ENCODE measurements around the gene AGER. TPM values are rescaled to one million over a fixed set of nuclear protein-coding genes. Genes with fewer than 3 reads are reported as not detected.

AGER gene
- total RNA-seq, 1 donor from 2014 or later = 9.9 TPM

GRCh38 chr6:32220021-32220420, 36.0 kb upstream of the AGER start:
- Histone ChIP-seq H3K4me2 (ENCODE audit: low read length) (no peak overlapping the region), H3K4me1 (ENCODE audit: insufficient read depth, low read length) (no peaks in the 10 kb centered on the region), H3K9me3 (ENCODE audit: insufficient read depth, low read depth, low read length) (no peaks in the 10 kb centered on the region), H4K20me1 (ENCODE audit: insufficient read depth, low read length) (no peaks in the 10 kb centered on the region), H3K4me3 (ENCODE audit: insufficient read depth, low read depth, low read length) (no peak overlapping the region), H3K27ac (ENCODE audit: low read depth, low read length) (no peak overlapping the region), H3K79me2 (ENCODE audit: insufficient read depth, low read length) (no peaks in the 10 kb centered on the region), H3K36me3 (ENCODE audit: insufficient read depth, low read length) (no peaks in the 10 kb centered on the region), H3K9ac (ENCODE audit: low read length) (no peak overlapping the region), H2AFZ (ENCODE audit: low read depth, low read length) (no peak overlapping the region), H3K27me3 (ENCODE audit: insufficient read depth, low read length) (peaks cover 3% of the 10 kb centered on the region)
- Mint-ChIP-seq H3K4me3 (ENCODE audit: unreplicated experiment) (no peak overlapping the region), H3K4me1 (ENCODE audit: low read depth, unreplicated experiment) (peaks cover 1% of the 10 kb centered on the region), H3K27me3 (ENCODE audit: low read depth, unreplicated experiment) (peaks cover 35% of the 10 kb centered on the region), H3K27ac (ENCODE audit: unreplicated experiment) (no peak overlapping the region), H3K36me3 (ENCODE audit: low read depth, unreplicated experiment) (peaks cover 1% of the 10 kb centered on the region), H3K9me3 (ENCODE audit: unreplicated experiment) (no peaks in the 10 kb centered on the region)
- TF ChIP-seq CTCF (IDR thresholded peaks at IDR 0.05; ENCODE audit: insufficient read depth, low read depth, low read length) (no peak), EZH2 (IDR thresholded peaks at IDR 0.05; ENCODE audit: insufficient read depth, low read length) (no peak)
- no peak for DNase-seq (ENCODE audit: low read depth)
- FAIRE-seq = no peak

- no peaks in the 10 kb centered on the region for H3K36me3 ChIP-seq (ENCODE audit: insufficient read depth, low read length)
- no peak overlapping the region for H3K9ac ChIP-seq (ENCODE audit: low read length)
- no peak overlapping the region for H3K4me2 ChIP-seq (ENCODE audit: low read length)
- H3K4me3 Mint-ChIP-seq (ENCODE audit: unreplicated experiment) = no peak overlapping the region
- no peaks in the 10 kb centered on the region for H3K9me3 Mint-ChIP-seq (ENCODE audit: unreplicated experiment)
- no peaks in the 10 kb centered on the region for H4K20me1 ChIP-seq (ENCODE audit: insufficient read depth, low read length)
- no peak for FAIRE-seq
- no peak for DNase-seq (ENCODE audit: low read depth)
- no peaks in the 10 kb centered on the region for H3K9me3 ChIP-seq (ENCODE audit: insufficient read depth, low read depth, low read length)
- H3K27ac Mint-ChIP-seq (ENCODE audit: unreplicated experiment) = no peak overlapping the region
- peaks cover 40% of the 10 kb centered on the region for H3K27me3 Mint-ChIP-seq (ENCODE audit: low read depth, unreplicated experiment)
- no peaks in the 10 kb centered on the region for H3K4me1 ChIP-seq (ENCODE audit: insufficient read depth, low read length)
- H3K36me3 Mint-ChIP-seq (ENCODE audit: low read depth, unreplicated experiment) = peaks cover 1% of the 10 kb centered on the region
- peaks cover 3% of the 10 kb centered on the region for H3K27me3 ChIP-seq (ENCODE audit: insufficient read depth, low read length)
- no peak overlapping the region for H2AFZ ChIP-seq (ENCODE audit: low read depth, low read length)
- no peak for TF ChIP-seq CTCF (IDR thresholded peaks at IDR 0.05; ENCODE audit: insufficient read depth, low read depth, low read length)
- no peak for TF ChIP-seq EZH2 (IDR thresholded peaks at IDR 0.05; ENCODE audit: insufficient read depth, low read length)
- no peak overlapping the region for H3K27ac ChIP-seq (ENCODE audit: low read depth, low read length)
- H3K79me2 ChIP-seq (ENCODE audit: insufficient read depth, low read length) = no peaks in the 10 kb centered on the region
- no peaks in the 10 kb centered on the region for H3K4me1 Mint-ChIP-seq (ENCODE audit: low read depth, unreplicated experiment)
- H3K4me3 ChIP-seq (ENCODE audit: insufficient read depth, low read depth, low read length) = no peak overlapping the region
These were observed 34.1 kb upstream of the AGER start for GRCh38 chr6:32218167-32218566.

GRCh38 chr6:32216998-32217397, 32.9 kb upstream of the AGER start:
- Mint-ChIP-seq H3K27ac (ENCODE audit: unreplicated experiment) (no peak overlapping the region), H3K9me3 (ENCODE audit: unreplicated experiment) (no peaks in the 10 kb centered on the region), H3K4me1 (ENCODE audit: low read depth, unreplicated experiment) (no peaks in the 10 kb centered on the region), H3K36me3 (ENCODE audit: low read depth, unreplicated experiment) (peaks cover 1% of the 10 kb centered on the region), H3K4me3 (ENCODE audit: unreplicated experiment) (no peak overlapping the region), H3K27me3 (ENCODE audit: low read depth, unreplicated experiment) (peaks cover 45% of the 10 kb centered on the region)
- H3K27me3 ChIP-seq (ENCODE audit: insufficient read depth, low read length) = peaks cover 3% of the 10 kb centered on the region
- no peak overlapping the region for H3K9ac ChIP-seq (ENCODE audit: low read length)
- no peaks in the 10 kb centered on the region for H3K79me2 ChIP-seq (ENCODE audit: insufficient read depth, low read length)
- H3K4me1 ChIP-seq (ENCODE audit: insufficient read depth, low read length) = no peaks in the 10 kb centered on the region
- H3K36me3 ChIP-seq (ENCODE audit: insufficient read depth, low read length) = no peaks in the 10 kb centered on the region
- no peak overlapping the region for H3K27ac ChIP-seq (ENCODE audit: low read depth, low read length)
- H3K4me3 ChIP-seq (ENCODE audit: insufficient read depth, low read depth, low read length) = no peak overlapping the region
- no peak overlapping the region for H2AFZ ChIP-seq (ENCODE audit: low read depth, low read length)
- FAIRE-seq (no peak), DNase-seq (ENCODE audit: low read depth) (no peak)
- H4K20me1 ChIP-seq (ENCODE audit: insufficient read depth, low read length) = no peaks in the 10 kb centered on the region
- no peak overlapping the region for H3K4me2 ChIP-seq (ENCODE audit: low read length)
- no peaks in the 10 kb centered on the region for H3K9me3 ChIP-seq (ENCODE audit: insufficient read depth, low read depth, low read length)
- TF ChIP-seq EZH2 (IDR thresholded peaks at IDR 0.05; ENCODE audit: insufficient read depth, low read length) (no peak), CTCF (IDR thresholded peaks at IDR 0.05; ENCODE audit: insufficient read depth, low read depth, low read length) (no peak)

Data from astrocyte (in vitro differentiated cells and primary cell).